PFSK-1 (cell line): ENCODE data around the gene AKR1A1.

Experiments
- FOXP2 ChIP-seq: optimal IDR thresholded peaks from 2 replicates; pipeline ENCODE3; 2011; ENCODE audit warnings: borderline replicate concordance, control low read depth, inconsistent platforms; ENCODE audit not compliant: insufficient read depth; ENCODE audit errors: extremely low read length, extremely low read depth
- POLR2AphosphoS5 ChIP-seq: IDR thresholded peaks from 2 replicates; pipeline ENCODE4 v1.6.1; 2012; ENCODE audit warnings: low read depth, mild to moderate bottlenecking, control low read depth, low read length, moderate library complexity
- REST ChIP-seq, 2 experiments: IDR thresholded peaks; 2 replicates each; pipeline versions ENCODE4 v1.6.1 to v1.8.0; 2011 to 2012; ENCODE audit warnings: low read depth in 2 of 2, low read length in 2 of 2, control low read depth in 1 of 2, inconsistent platforms in 1 of 2, mild to moderate bottlenecking in 1 of 2, moderate library complexity in 1 of 2; ENCODE audit not compliant: insufficient read depth in 1 of 2
- SIN3A ChIP-seq: IDR thresholded peaks from 2 replicates; pipeline ENCODE4 v1.6.1; 2012; ENCODE audit warnings: mild to moderate bottlenecking, low read length, moderate library complexity, borderline replicate concordance; ENCODE audit not compliant: insufficient read depth
- TAF1 ChIP-seq: IDR thresholded peaks from 2 replicates; pipeline ENCODE4 v1.6.1; 2012; ENCODE audit warnings: low read length, control low read depth, borderline replicate concordance; ENCODE audit not compliant: insufficient read depth

Gene AKR1A1

DNA sequence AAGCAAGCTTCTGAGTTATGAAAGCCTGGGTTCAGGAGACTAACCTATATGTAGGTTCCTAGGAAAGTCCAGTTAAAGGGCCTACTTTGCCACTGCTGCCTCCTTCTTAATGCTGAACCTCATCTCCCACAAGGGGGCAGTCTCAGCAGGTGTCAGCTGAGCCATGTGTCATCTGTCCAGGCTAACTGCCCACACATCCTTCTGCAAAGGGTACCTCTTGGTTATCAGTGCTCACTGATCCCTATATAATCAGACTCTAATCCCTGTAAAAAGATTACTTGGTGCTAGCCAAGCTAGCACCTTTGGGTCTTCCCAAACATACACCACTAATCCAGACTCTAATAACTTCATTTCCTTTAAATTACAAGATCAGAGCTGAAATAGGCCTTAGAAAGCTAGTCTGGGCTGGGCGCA, 38.0 kb upstream of the AKR1A1 start:
- TF ChIP-seq REST (IDR thresholded peaks at IDR 0.05; ENCODE audit: insufficient read depth in 1 of 2, low read depth in 2 of 2, low read length in 2 of 2): no peak
- no peak for TF ChIP-seq FOXP2
- TF ChIP-seq SIN3A: peak; percentile 70; the same call in 1 of the 2 replicates
- no peak for TF ChIP-seq TAF1
- TF ChIP-seq POLR2AphosphoS5: no peak

- TF ChIP-seq FOXP2: no peak
- no peak for TF ChIP-seq TAF1
- TF ChIP-seq SIN3A: no peak
- no peak for TF ChIP-seq REST (IDR thresholded peaks at IDR 0.05; ENCODE audit: insufficient read depth in 1 of 2, low read depth in 2 of 2, low read length in 2 of 2)
- no peak for TF ChIP-seq POLR2AphosphoS5
Observed at GRCh38 chr1:45516036-45516435, 34.6 kb upstream of the AKR1A1 start.

GRCh38 chr1:45516465-45516864, 34.2 kb upstream of the AKR1A1 start:
- TF ChIP-seq REST (IDR thresholded peaks at IDR 0.05; ENCODE audit: insufficient read depth in 1 of 2, low read depth in 2 of 2, low read length in 2 of 2) (no peak), TAF1 (no peak), POLR2AphosphoS5 (no peak), FOXP2 (no peak), SIN3A (no peak)

DNA sequence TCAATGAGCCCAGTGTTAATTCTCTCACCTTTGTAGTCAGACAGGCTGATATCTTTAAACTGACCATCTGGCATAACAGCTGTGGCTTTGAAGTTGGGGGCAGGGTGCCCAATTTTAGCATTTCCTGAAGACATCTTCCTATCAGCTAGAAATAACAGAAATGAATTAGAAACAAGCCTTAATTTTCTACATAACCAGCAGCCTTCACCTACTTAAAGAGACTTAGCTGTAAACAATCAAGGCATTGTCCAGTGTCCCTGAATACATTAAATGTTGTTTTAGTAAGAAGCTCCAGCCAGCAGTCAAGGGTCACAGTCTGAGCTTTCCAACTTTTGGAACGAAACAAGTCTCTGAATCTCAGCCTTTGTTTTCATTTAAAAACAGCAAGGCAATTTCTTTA, 31.7 kb upstream of the AKR1A1 start:
- TF ChIP-seq POLR2AphosphoS5 (no peak), TAF1 (no peak), FOXP2 (no peak), REST (IDR thresholded peaks at IDR 0.05; ENCODE audit: insufficient read depth in 1 of 2, low read depth in 2 of 2, low read length in 2 of 2) (no peak), SIN3A (no peak)
